GM20000 (cell line): ENCODE data around the gene SLTM.
A peak's percentile ranks its signal among the peaks of the same experiment; 100 is the strongest.

Experiments
- DNase-seq: peaks from one replicate; pipeline ENCODE4 v3.0.0; 2012; ENCODE audit warnings: low spot score
- CTCF ChIP-seq: IDR thresholded peaks from 2 replicates; pipeline ENCODE4 v1.5.1; 2012; ENCODE audit warnings: mild to moderate bottlenecking, control low read depth; ENCODE audit errors: extremely low read depth, missing control alignments

The SLTM gene

GRCh38 chr15:58962662-58963565 lies 29.4 kb upstream of the SLTM start:
- no peak for TF ChIP-seq CTCF
- no peak for DNase-seq

GRCh38 chr15:58962136-58962535 lies 28.7 kb upstream of the SLTM start:
- DNase-seq = no peak

GRCh38 chr15:58958811-58959210 lies 25.3 kb upstream of the SLTM start:
- no peak for TF ChIP-seq CTCF
- no peak for DNase-seq

More at GRCh38 chr15:58962136-58962535, 28.7 kb upstream of the SLTM start:
- TF ChIP-seq CTCF = no peak

GRCh38 chr15:58957101-58957973 lies 23.9 kb upstream of the SLTM start:
- peak; percentile 62 for TF ChIP-seq CTCF
- DNase-seq = peak; percentile 56

GRCh38 chr15:58952751-58953150 lies 19.3 kb upstream of the SLTM start:
- DNase-seq = no peak
- TF ChIP-seq CTCF = no peak

GRCh38 chr15:58951388-58952007 lies 18.0 kb upstream of the SLTM start:
- DNase-seq = no peak
- no peak for TF ChIP-seq CTCF
